Kidney capillary endothelial cell (primary cell): ENCODE measurements around the gene RFC1.
"Not testable (repeated sequence)": the region's sequence is repeated elsewhere in the genome, so short reads cannot be mapped to it uniquely, and the experiment has no call there.

Source experiments
- DNase-seq: peaks from one replicate; pipeline ENCODE4 v3.0.0-alpha.2; 2018; ENCODE audit warnings: low spot score

RFC1 gene, protein sequence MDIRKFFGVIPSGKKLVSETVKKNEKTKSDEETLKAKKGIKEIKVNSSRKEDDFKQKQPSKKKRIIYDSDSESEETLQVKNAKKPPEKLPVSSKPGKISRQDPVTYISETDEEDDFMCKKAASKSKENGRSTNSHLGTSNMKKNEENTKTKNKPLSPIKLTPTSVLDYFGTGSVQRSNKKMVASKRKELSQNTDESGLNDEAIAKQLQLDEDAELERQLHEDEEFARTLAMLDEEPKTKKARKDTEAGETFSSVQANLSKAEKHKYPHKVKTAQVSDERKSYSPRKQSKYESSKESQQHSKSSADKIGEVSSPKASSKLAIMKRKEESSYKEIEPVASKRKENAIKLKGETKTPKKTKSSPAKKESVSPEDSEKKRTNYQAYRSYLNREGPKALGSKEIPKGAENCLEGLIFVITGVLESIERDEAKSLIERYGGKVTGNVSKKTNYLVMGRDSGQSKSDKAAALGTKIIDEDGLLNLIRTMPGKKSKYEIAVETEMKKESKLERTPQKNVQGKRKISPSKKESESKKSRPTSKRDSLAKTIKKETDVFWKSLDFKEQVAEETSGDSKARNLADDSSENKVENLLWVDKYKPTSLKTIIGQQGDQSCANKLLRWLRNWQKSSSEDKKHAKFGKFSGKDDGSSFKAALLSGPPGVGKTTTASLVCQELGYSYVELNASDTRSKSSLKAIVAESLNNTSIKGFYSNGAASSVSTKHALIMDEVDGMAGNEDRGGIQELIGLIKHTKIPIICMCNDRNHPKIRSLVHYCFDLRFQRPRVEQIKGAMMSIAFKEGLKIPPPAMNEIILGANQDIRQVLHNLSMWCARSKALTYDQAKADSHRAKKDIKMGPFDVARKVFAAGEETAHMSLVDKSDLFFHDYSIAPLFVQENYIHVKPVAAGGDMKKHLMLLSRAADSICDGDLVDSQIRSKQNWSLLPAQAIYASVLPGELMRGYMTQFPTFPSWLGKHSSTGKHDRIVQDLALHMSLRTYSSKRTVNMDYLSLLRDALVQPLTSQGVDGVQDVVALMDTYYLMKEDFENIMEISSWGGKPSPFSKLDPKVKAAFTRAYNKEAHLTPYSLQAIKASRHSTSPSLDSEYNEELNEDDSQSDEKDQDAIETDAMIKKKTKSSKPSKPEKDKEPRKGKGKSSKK

GRCh38 chr4:39365830-39366771 is at the start of gene RFC1:
Gene RFC1, minus strand, starts transcription at chr4:39366362. Its CDS starts 121 bp downstream, at chr4:39366241.
- DNase-seq, result peak; percentile 68

DNA sequence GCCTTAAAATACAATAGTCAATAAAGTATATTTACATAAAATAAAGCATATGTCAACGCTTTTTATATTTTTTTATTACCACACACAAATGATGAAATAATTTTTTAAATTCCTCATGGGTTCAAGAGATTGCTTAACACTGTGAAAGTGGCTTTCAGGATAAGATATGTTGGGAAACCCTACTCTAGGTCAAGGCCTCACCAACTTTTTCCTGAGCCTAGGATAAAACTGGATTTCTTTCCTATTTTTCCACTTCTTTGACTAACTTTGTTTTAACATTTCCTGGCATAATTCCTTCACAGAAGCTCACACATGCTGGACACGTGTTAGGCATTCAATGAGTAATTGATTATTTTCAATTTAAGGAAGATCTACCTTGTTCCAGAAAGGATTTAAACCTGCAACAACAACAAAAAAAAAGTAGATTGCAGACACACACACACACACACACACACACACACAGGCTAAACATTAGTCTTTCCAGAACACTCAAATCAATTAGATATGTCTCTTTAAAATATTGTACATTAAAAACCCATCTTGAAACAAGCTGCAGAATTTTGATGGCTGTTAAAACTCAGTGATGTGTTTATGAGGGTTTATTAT is 49.6 kb upstream of the RFC1 start:
- no peak for DNase-seq

DNA sequence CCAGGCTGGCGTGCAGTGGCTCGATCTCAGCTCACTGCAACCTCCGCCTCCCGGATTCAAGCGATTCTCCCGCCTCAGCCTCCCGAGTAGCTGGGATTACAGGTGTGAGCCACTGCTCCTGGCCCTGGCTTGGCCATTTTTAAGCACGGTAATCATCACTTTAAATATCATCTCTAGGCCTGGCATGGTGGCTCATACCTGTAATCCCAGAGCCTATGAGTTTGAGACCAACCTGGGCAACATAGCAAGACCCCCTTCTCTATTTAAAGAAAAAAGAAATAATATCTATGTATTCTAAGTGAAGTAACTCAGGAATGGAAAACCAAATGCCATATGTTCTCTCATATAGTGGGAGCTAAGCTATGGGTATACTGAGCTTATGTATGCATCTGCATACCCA is 45.4 kb upstream of the RFC1 start:
- not testable (repeated sequence) for DNase-seq

DNA sequence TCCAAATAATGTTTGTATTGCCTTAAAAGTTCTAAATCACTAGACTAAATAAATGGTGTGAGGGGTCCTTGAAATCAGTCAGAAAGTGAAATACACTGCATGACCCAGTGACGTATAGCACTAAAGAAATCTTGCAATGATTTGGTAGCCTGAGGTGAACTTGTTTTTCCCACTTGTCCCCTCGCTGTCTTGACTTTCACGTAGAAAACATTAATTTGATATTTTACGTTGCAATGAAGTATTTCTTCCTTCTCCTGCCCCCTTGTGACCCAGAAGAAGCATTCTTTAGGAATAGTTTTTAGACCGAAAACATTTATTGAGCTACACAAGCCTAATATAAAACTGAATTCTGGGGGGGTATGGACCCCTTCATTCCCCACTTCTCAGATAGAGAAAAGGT is 44.3 kb upstream of the RFC1 start:
- no peak for DNase-seq

GRCh38 chr4:39407584-39407885 is 41.4 kb upstream of the RFC1 start:
- DNase-seq, result no peak

DNA sequence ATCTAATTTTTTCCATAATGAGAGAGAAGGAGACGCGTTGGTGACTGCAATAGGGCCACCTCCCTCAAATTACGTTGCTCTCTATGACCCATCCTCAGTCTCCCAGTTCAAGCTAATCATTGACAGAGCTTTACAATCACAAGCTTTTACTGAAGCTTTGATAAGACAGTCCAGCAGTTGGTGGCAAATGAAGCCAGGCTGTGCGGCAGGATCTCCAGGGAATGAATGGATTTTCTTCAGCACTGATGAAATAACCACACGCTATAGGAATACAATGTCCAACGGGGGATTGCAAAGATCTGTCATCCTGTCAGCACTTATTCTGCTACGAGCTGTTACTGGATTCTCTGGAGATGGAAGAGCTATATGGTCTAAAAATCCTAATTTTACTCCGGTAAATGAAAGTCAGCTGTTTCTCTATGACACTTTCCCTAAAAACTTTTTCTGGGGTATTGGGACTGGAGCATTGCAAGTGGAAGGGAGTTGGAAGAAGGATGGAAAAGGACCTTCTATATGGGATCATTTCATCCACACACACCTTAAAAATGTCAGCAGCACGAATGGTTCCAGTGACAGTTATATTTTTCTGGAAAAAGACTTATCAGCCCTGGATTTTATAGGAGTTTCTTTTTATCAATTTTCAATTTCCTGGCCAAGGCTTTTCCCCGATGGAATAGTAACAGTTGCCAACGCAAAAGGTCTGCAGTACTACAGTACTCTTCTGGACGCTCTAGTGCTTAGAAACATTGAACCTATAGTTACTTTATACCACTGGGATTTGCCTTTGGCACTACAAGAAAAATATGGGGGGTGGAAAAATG is 40.8 kb upstream of the RFC1 start, which contains the start of gene KLB:
TSS of gene KLB (plus strand) at position 168 of the 821 bp plus-strand sequence. CDS start at position 188, 20 bp downstream.
- DNase-seq, result no peak

- not testable (repeated sequence) for DNase-seq
Measured at GRCh38 chr4:39401640-39402039, 35.5 kb upstream of the RFC1 start.

- DNase-seq, result no peak
Measured at GRCh38 chr4:39394706-39395105, 28.5 kb upstream of the RFC1 start.

GRCh38 chr4:39390603-39391002 is 24.4 kb upstream of the RFC1 start:
- peak; percentile 23 for DNase-seq

- no peak for DNase-seq
Measured at GRCh38 chr4:39384563-39384962, 18.4 kb upstream of the RFC1 start.

DNA sequence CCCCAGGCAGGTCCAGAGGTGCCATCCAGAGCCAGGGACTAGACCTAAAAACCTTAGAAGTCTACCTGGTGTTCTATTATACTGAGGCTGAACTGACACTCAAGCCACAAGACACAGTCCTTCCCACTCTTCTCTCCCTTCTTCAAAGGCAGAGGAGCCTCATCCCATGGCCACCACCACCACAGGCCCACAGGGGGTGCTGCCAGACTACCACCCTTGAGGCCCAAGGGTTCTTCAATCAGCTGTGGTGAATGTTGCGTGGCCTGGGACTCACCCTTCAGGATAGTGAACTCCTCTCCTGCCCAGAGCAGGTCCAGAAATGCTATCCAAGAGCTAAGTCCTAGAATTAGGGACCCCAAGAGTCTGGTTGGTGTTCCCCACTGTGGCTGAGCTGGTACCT is 17.5 kb upstream of the RFC1 start:
- no peak for DNase-seq

- DNase-seq, result no peak
Measured at GRCh38 chr4:39375478-39375877, 9.3 kb upstream of the RFC1 start.

GRCh38 chr4:39371209-39371608 is 5.0 kb upstream of the RFC1 start:
- not testable (repeated sequence) for DNase-seq

DNA sequence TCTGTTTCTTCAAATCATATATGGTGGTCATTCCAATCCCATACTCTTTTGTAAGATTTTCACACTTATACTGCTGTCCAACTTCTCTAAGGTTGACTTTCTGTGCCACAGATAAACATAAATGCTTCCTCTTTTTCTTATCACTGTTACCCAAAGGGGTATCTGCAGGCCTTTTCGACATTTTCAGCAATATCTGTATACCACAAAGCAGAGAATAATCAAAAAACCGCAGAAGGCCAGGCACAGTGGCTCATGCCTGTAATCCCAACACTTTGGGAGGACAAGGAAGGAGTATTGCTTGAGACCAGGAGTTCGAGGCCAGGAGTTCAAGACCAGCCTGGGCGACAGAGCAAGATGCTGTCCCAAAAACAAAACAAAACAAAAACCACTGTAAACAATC is 3.1 kb upstream of the RFC1 start:
- DNase-seq, result no peak

GRCh38 chr4:39367166-39367565 is 1.0 kb upstream of the RFC1 start:
- no peak for DNase-seq

GRCh38 chr4:39365360-39365759 is 802 bp downstream of the RFC1 start:
- no peak for DNase-seq

- no peak for DNase-seq
Measured at GRCh38 chr4:39363773-39364393, 2.3 kb downstream of the RFC1 start.

DNA sequence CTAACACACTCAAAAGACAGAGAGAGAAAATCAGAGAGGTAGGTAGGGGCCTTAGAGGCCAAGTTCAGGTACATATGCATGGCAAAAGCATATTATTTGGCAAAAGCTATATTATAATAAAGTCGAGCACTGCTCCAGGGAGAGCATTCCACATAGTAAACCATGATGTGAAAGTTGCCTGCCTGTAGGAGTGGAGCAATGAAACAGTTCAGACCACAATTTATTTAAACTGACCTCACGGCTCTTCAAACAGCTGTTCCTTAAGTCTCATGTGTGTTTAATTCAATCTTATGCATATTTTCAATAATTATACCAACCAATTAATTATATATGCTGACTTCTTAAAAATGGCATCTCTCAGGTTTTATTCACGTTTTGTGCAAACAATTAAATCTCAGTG is 3.3 kb downstream of the RFC1 start:
- no peak for DNase-seq

- DNase-seq, result not testable (repeated sequence)
Measured at GRCh38 chr4:39360611-39361010, 5.6 kb downstream of the RFC1 start.

DNA sequence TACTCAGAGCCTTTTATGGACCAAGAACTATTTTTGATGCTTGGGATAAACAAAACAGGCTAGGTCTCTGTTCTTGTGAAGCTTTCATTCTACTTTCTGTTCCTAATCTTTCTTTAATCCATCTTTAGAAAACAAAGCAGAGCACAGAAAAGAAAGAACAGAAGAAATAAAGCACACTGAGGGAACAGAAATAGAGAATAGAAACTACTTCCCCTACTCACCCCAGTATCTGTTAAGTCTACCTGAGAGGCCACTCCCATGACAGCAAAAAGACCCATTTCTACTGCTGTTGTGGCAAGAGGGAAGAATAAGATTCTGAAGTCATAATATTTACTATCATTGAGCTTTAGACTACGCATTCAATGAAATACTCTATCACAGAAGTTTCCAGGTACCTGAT is 9.2 kb downstream of the RFC1 start:
- no peak for DNase-seq
